HL-60 (cell line): ENCODE data around the gene CCNK.

Experiments
- DNase-seq, 2 experiments: peaks; one replicate each; pipeline ENCODE4 v3.0.0-alpha.2; 2010 to 2020; ENCODE audit warnings: low read depth in 1 of 2, low spot score in 1 of 2
- H3K27ac ChIP-seq: fragments of 250-450 bp; sonication (Bioruptor Pico); replicated peaks from 2 replicates; pipeline ENCODE4 v1.5.1; 2020; ENCODE audit warnings: mild to moderate bottlenecking, moderate library complexity
- H3K27me3 ChIP-seq: fragments of 250-450 bp; sonication (Bioruptor Pico); 2 replicates; pipeline ENCODE4 v1.5.1; 2021; ENCODE audit warnings: mild to moderate bottlenecking, moderate library complexity; ENCODE audit not compliant: insufficient read depth, poor library complexity, severe bottlenecking
- H3K4me3 ChIP-seq: replicated peaks from 2 replicates; pipeline ENCODE4 v1.5.1; 2011; ENCODE audit warnings: mild to moderate bottlenecking, control low read depth, low read length; ENCODE audit not compliant: insufficient read depth
- GABPA ChIP-seq: IDR thresholded peaks from 2 replicates; pipeline ENCODE4 v1.6.1; 2012; ENCODE audit warnings: low read depth
- POLR2AphosphoS5 ChIP-seq: IDR thresholded peaks from 2 replicates; pipeline ENCODE4 v1.6.1; 2012; ENCODE audit warnings: low read depth
- SPI1 ChIP-seq: IDR thresholded peaks from 2 replicates; pipeline ENCODE4 v1.6.1; 2012; ENCODE audit warnings: low read depth, mild to moderate bottlenecking, borderline replicate concordance
- TF ChIP-seq, protein P1 (sequence below): IDR thresholded peaks from 2 replicates; pipeline ENCODE4 v1.6.1; 2012; ENCODE audit warnings: low read depth; ENCODE audit not compliant: insufficient replicate concordance
- TF ChIP-seq, protein P2 (sequence below): IDR thresholded peaks from one replicate; pipeline ENCODE4 v1.5.1; 2011; ENCODE audit warnings: low read length, control low read depth, inconsistent platforms; ENCODE audit not compliant: insufficient read depth

CCNK gene

DNA sequence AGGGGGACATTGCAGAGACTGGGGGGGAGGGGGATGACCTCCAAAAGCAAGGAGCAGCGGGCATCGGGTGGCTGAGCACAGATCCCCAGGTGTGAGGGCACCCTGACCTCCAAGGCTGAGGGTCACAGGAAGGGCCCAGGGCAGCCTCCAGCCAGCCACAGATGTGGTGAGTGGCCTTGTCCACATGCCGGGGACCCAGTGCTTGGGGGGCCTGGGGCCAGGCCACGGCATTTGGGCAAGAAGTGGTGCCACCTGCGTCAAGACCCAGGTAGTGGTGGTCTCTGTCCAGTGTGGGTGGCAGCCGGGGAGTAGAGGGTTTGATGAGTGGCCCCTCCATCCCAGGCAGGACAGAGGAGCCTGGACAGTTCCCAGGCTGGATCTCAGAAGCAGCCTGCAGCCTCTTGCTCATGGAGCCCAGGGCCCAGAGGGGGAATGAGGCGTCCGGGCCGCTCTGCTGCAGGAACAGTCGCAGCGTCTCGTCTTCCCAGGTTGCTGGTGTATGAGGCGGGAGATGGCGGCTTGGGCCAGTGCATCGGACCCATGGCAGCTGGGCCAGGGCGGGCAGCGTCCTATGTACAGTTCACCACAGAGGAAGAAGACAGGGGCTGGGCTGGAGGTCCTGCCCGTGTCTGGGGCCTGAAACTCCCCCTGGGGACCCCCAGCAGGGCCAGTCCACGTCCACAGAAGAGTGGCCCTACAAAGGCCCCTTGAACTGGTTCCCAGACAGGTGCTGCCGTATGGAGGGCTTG, 33.5 kb downstream of the CCNK start:
- Histone ChIP-seq H3K4me3 (no peak overlapping the region), H3K27ac (no peak overlapping the region), H3K27me3 (no peaks in the 10 kb centered on the region)
- DNase-seq: no peak
- TF ChIP-seq, protein P1, sequence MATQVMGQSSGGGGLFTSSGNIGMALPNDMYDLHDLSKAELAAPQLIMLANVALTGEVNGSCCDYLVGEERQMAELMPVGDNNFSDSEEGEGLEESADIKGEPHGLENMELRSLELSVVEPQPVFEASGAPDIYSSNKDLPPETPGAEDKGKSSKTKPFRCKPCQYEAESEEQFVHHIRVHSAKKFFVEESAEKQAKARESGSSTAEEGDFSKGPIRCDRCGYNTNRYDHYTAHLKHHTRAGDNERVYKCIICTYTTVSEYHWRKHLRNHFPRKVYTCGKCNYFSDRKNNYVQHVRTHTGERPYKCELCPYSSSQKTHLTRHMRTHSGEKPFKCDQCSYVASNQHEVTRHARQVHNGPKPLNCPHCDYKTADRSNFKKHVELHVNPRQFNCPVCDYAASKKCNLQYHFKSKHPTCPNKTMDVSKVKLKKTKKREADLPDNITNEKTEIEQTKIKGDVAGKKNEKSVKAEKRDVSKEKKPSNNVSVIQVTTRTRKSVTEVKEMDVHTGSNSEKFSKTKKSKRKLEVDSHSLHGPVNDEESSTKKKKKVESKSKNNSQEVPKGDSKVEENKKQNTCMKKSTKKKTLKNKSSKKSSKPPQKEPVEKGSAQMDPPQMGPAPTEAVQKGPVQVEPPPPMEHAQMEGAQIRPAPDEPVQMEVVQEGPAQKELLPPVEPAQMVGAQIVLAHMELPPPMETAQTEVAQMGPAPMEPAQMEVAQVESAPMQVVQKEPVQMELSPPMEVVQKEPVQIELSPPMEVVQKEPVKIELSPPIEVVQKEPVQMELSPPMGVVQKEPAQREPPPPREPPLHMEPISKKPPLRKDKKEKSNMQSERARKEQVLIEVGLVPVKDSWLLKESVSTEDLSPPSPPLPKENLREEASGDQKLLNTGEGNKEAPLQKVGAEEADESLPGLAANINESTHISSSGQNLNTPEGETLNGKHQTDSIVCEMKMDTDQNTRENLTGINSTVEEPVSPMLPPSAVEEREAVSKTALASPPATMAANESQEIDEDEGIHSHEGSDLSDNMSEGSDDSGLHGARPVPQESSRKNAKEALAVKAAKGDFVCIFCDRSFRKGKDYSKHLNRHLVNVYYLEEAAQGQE: no peak
- TF ChIP-seq GABPA (no peak), SPI1 (no peak), POLR2AphosphoS5 (no peak)
- TF ChIP-seq, protein P2, sequence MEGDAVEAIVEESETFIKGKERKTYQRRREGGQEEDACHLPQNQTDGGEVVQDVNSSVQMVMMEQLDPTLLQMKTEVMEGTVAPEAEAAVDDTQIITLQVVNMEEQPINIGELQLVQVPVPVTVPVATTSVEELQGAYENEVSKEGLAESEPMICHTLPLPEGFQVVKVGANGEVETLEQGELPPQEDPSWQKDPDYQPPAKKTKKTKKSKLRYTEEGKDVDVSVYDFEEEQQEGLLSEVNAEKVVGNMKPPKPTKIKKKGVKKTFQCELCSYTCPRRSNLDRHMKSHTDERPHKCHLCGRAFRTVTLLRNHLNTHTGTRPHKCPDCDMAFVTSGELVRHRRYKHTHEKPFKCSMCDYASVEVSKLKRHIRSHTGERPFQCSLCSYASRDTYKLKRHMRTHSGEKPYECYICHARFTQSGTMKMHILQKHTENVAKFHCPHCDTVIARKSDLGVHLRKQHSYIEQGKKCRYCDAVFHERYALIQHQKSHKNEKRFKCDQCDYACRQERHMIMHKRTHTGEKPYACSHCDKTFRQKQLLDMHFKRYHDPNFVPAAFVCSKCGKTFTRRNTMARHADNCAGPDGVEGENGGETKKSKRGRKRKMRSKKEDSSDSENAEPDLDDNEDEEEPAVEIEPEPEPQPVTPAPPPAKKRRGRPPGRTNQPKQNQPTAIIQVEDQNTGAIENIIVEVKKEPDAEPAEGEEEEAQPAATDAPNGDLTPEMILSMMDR: no peak

DNA sequence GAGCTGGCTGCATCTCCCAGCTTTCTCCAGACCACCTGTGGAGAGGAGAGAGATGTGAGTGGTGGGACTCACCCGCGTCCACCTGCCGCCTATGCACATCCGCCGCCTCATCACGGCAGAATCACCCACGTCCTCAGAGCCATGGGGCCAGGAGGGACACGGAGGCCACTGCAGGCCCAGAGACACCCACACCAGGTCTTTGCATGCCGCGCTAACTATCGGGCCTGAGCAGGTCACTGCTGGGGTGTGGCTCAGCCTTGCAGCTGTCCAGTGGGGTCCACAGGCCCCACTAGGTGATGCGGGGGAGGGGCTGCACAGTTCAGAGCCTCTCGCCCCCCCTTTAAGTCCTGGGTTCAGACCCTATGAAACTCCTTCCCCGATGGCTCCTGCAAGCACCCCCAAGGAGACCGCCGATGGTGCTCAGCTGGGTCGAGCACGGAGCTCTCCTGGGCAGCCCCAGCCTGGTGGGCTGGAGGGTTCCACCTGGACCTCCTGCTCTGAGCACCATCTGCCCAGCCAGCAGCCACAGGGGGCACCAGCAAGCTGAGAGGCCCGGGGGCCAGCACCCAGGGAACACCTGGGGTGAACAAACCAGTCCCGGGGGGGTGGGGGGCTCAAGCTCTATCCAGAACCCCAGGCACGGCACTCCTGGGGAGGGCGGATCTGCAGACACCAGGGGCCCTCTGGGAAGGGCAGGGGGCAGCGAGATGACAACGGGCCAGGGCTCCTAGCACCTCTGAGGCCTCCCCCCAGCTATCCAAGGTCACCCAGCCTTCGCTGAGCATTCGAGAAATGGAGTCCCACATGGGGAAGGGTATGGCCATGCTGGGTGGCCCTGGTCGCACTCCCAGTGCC, 34.3 kb downstream of the CCNK start:
- Histone ChIP-seq H3K27ac (no peak overlapping the region), H3K27me3 (no peaks in the 10 kb centered on the region), H3K4me3 (no peak overlapping the region)
- DNase-seq: no peak
- TF ChIP-seq POLR2AphosphoS5 (no peak), SPI1 (no peak), GABPA (no peak)
- TF ChIP-seq, protein P2: no peak
- TF ChIP-seq, protein P1: no peak

DNA sequence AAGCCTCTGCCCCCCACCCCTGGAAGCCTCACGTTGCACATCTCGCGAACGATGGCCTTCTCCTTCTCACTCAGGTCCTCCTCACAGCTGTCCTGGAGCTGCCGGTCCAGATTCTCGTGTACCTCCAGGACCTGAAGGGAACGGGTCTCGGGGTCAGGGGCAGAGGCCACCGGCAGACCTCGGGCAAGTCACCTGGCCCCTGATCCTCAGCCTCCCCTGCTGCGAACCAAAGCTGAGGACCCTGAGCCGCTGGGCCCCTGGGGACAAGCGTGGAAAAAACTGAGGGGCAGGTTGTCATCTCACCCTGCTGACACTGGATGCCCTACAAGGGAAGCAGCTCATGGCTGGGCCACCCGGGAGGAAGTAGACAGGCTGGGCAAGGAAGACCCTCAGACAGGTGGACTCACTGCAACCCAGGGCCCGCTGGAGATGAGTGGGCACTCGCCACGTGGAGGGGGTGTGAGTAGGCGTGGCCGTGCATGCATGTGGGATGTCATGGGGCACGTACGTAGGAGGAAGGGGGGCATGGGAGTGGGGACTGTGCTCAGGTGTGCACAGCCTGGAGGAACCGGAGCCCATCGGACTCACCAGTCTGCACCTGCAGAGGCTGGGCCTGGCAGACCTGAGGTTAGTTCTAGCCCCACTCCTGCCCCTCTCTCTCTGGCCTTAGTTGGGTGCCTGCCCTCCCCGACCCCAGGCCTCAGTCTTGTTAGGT, 35.1 kb downstream of the CCNK start:
- TF ChIP-seq, protein P1: no peak
- no peak for TF ChIP-seq SPI1
- TF ChIP-seq, protein P2: no peak
- TF ChIP-seq GABPA: no peak
- TF ChIP-seq POLR2AphosphoS5: no peak
- DNase-seq: no peak
- H3K27me3 ChIP-seq: no peaks in the 10 kb centered on the region
- no peak overlapping the region for H3K27ac ChIP-seq
- no peak overlapping the region for H3K4me3 ChIP-seq
